HepG2 (cell line): Measurements from ENCODE around the gene HES3. TPM values are rescaled to one million over a fixed set of nuclear protein-coding genes. Genes with fewer than 3 reads are reported as not detected.
A peak's percentile ranks its signal among the peaks of the same experiment; 100 is the strongest.

Experiments
- ATRX ChIP-seq: sonication (generic); formaldehyde crosslinking; IDR thresholded peaks from 2 replicates; pipeline ENCODE4 v1.4.0; 2020; ENCODE audit warnings: missing genetic modification reagents, borderline replicate concordance
- BCL6 ChIP-seq: IDR thresholded peaks from 2 replicates; pipeline ENCODE4 v1.6.1; 2016; ENCODE audit warnings: missing genetic modification reagents, missing compliant biosample characterization
- FIP1L1 ChIP-seq: fragments of 200-400 bp; formaldehyde crosslinking; IDR thresholded peaks from 2 replicates; pipeline ENCODE4 v1.6.1; 2018; ENCODE audit warnings: low read depth, mild to moderate bottlenecking, low read length, moderate library complexity, borderline replicate concordance; ENCODE audit not compliant: insufficient read depth
- HNF4G ChIP-seq, 2 experiments: sonication (generic) in 1 of 2; formaldehyde crosslinking in 1 of 2; IDR thresholded peaks; 2 replicates each; pipeline versions ENCODE4 v1.4.0 to v1.6.1; 2011 to 2020; ENCODE audit warnings: borderline replicate concordance in 2 of 2, low read depth in 2 of 2, mild to moderate bottlenecking in 2 of 2, low read length in 1 of 2, missing genetic modification reagents in 1 of 2, moderate library complexity in 1 of 2
- JDP2 ChIP-seq: sonication (generic); formaldehyde crosslinking; IDR thresholded peaks from 2 replicates; pipeline ENCODE4 v1.8.1; 2022; ENCODE audit warnings: missing genetic modification reagents, borderline replicate concordance
- NR1H2 ChIP-seq: sonication (generic); formaldehyde crosslinking; IDR thresholded peaks from 2 replicates; pipeline ENCODE4 v1.8.1; 2022; ENCODE audit warnings: low read depth, missing genetic modification reagents, borderline replicate concordance
- TBX3 ChIP-seq: fragments of 450-650 bp; IDR thresholded peaks from 2 replicates; pipeline ENCODE4 v1.6.1; 2017; ENCODE audit warnings: antibody characterized with exemption, mild to moderate bottlenecking, inconsistent platforms, borderline replicate concordance
- ZBTB21 ChIP-seq: sonication (generic); formaldehyde crosslinking; IDR thresholded peaks from 2 replicates; pipeline ENCODE4 v1.4.0; 2020; ENCODE audit warnings: missing genetic modification reagents
- ZKSCAN8 ChIP-seq: IDR thresholded peaks from 2 replicates; pipeline ENCODE4 v1.6.1; 2016; ENCODE audit warnings: borderline replicate concordance, missing genetic modification reagents, missing compliant biosample characterization
- ZMYM2 ChIP-seq: sonication (generic); formaldehyde crosslinking; IDR thresholded peaks from 2 replicates; pipeline ENCODE4 v1.8.0; 2022; ENCODE audit warnings: mild to moderate bottlenecking, missing genetic modification reagents
- ZNF260 ChIP-seq: sonication (generic); formaldehyde crosslinking; IDR thresholded peaks from 2 replicates; pipeline ENCODE4 v1.4.0; 2020; ENCODE audit warnings: missing genetic modification reagents, low read depth, mild to moderate bottlenecking, borderline replicate concordance
- ZNF335 ChIP-seq: sonication (generic); formaldehyde crosslinking; IDR thresholded peaks from 2 replicates; pipeline ENCODE4 v1.4.0; 2020; ENCODE audit warnings: missing genetic modification reagents
- ZNF431 ChIP-seq: sonication (generic); formaldehyde crosslinking; IDR thresholded peaks from 2 replicates; pipeline ENCODE4 v1.9.0; 2022; ENCODE audit warnings: missing genetic modification reagents, low read depth, mild to moderate bottlenecking, borderline replicate concordance
- ZNF468 ChIP-seq: sonication (generic); formaldehyde crosslinking; IDR thresholded peaks from 2 replicates; pipeline ENCODE4 v1.8.0; 2022; ENCODE audit warnings: mild to moderate bottlenecking, moderate library complexity, missing genetic modification reagents
- ZNF775 ChIP-seq: sonication (generic); formaldehyde crosslinking; IDR thresholded peaks from 2 replicates; pipeline ENCODE4 v1.4.0; 2020; ENCODE audit warnings: missing genetic modification reagents, mild to moderate bottlenecking, moderate library complexity, borderline replicate concordance
- ZNF781 ChIP-seq: sonication (generic); formaldehyde crosslinking; IDR thresholded peaks from 2 replicates; pipeline ENCODE4 v1.5.1; 2020; ENCODE audit warnings: borderline replicate concordance, mild to moderate bottlenecking, missing genetic modification reagents; ENCODE audit errors: not compliant biosample characterization
- ZNF891 ChIP-seq: sonication (generic); formaldehyde crosslinking; IDR thresholded peaks from 2 replicates; pipeline ENCODE4 v1.5.0; 2020; ENCODE audit warnings: mild to moderate bottlenecking, missing genetic modification reagents
- polyA plus RNA-seq, 8 experiments: library from polyadenylated mRNA; depleted of rRNA in 3 of 8; stranded (reverse) in 7 of 8; unstranded in 1 of 8; fragments of >200 nt; fragmentation: Illumina TruSeq in 4 of 8; extraction: Trizol in 4 of 8; gene quantifications; 2 replicates each; pipeline versions ENCODE4 v1.2.1 to v1.2.3, GENCODE V29; 2011 to 2016; ENCODE audit warnings: low read depth in 4 of 8, missing spikeins in 1 of 8, mixed read lengths in 1 of 8; ENCODE audit not compliant: insufficient read depth in 1 of 8
- total RNA-seq, 5 experiments: library from RNA; depleted of rRNA; stranded (reverse); fragments of >200 nt; fragmentation: Illumina TruSeq; extraction: Trizol; gene quantifications; 2 replicates each; pipeline ENCODE4 v1.2.3, GENCODE V29; 2016; ENCODE audit warnings: low read depth in 1 of 5
- TF ChIP-seq, protein P1 (sequence below): sonication (generic); formaldehyde crosslinking; IDR thresholded peaks from 2 replicates; pipeline ENCODE4 v1.4.0; 2020; ENCODE audit warnings: missing genetic modification reagents, mild to moderate bottlenecking, borderline replicate concordance
- TF ChIP-seq, protein P2 (sequence below): sonication (generic); formaldehyde crosslinking; IDR thresholded peaks from 2 replicates; pipeline ENCODE4 v1.5.0; 2020; ENCODE audit warnings: missing genetic modification reagents, mild to moderate bottlenecking, borderline replicate concordance
- TF ChIP-seq, protein P3 (sequence below): sonication (generic); formaldehyde crosslinking; IDR thresholded peaks from 2 replicates; pipeline ENCODE4 v1.8.0; 2022; ENCODE audit warnings: missing genetic modification reagents, low read depth, mild to moderate bottlenecking, borderline replicate concordance
- TF ChIP-seq, protein P4 (sequence below): sonication (generic); formaldehyde crosslinking; conservative IDR thresholded peaks from 2 replicates; pipeline ENCODE4 v1.4.0; 2020; ENCODE audit warnings: missing genetic modification reagents

HES3 gene
- total and polyA plus RNA-seq, 2 of the 13 experiments (the other 11 are each of a cell fraction or from before 2014, with no cell fraction given), result not detected

DNA sequence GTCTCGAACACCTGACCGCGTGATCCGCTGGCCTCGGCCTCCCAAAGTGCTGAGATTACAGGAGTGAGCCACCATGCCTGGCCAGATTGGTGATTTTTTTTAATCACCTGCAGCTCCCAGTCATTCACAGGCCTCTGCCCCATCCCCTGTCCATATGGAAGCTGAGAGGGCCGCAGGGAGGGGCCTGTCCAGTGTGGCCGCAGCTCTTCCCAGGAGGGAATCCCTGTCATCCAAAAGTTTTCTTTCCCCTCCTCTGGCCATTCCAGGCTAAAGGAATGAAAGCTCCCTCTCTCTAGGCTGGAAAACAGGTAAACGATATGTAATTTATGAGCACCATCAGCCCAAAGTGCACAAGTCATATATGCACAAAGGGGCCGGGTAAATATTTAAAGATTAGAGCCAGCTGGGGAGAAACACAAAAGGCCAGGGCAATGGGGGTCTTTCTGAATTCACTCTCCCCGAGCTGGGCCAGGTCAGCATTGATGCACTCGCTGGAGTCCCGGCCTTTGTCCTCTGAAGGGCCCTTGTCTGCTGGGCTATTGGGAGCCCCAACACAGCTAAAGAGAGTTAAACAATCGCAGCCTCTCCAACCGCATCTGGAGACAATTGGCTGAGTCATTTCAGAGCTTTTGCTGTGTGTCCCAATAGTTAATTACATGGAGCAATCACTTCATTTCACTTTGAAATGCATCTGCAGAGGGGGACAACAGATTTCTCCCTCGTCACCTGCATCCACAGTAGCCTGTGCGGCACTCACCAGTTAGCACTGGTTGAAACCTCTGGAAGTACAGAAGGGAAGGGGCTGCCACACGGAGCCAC is 3.8 kb upstream of the HES3 start (continued):
- TF ChIP-seq, protein P1, sequence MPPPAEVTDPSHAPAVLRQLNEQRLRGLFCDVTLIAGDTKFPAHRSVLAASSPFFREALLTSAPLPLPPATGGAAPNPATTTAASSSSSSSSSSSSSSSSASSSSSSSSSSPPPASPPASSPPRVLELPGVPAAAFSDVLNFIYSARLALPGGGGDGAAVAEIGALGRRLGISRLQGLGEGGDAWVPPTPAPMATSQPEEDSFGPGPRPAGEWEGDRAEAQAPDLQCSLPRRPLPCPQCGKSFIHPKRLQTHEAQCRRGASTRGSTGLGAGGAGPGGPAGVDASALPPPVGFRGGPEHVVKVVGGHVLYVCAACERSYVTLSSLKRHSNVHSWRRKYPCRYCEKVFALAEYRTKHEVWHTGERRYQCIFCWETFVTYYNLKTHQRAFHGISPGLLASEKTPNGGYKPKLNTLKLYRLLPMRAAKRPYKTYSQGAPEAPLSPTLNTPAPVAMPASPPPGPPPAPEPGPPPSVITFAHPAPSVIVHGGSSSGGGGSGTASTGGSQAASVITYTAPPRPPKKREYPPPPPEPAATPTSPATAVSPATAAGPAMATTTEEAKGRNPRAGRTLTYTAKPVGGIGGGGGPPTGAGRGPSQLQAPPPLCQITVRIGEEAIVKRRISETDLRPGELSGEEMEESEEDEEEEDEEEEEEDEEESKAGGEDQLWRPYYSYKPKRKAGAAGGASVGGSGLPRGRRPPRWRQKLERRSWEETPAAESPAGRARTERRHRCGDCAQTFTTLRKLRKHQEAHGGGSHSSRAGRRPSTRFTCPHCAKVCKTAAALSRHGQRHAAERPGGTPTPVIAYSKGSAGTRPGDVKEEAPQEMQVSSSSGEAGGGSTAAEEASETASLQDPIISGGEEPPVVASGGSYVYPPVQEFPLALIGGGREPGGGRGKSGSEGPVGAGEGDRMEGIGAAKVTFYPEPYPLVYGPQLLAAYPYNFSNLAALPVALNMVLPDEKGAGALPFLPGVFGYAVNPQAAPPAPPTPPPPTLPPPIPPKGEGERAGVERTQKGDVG (CRISPR knock-in tag), result no peak
- TF ChIP-seq ZBTB21 (CRISPR knock-in tag) (no peak), JDP2 (CRISPR knock-in tag) (no peak), ZNF775 (CRISPR knock-in tag) (no peak), ZNF260 (CRISPR knock-in tag) (no peak), ZNF468 (CRISPR knock-in tag) (no peak), TBX3 (no peak), ZNF335 (CRISPR knock-in tag) (no peak), HNF4G (IDR thresholded peaks at IDR 0.05; ENCODE audit: borderline replicate concordance, low read depth, low read length) (peak; percentile 68), HNF4G (CRISPR knock-in tag; IDR thresholded peaks at IDR 0.05; ENCODE audit: borderline replicate concordance, low read depth) (0 out of 2 replicates have a peak, but pooled peaks have one; percentile 28), ATRX (CRISPR knock-in tag) (no peak), NR1H2 (no peak), ZNF431 (CRISPR knock-in tag) (no peak), FIP1L1 (no peak), ZKSCAN8 (no peak), ZNF891 (CRISPR knock-in tag) (no peak), ZNF781 (CRISPR knock-in tag) (no peak), ZMYM2 (no peak), BCL6 (CRISPR knock-in tag) (peak; percentile 65)
- TF ChIP-seq, protein P2, sequence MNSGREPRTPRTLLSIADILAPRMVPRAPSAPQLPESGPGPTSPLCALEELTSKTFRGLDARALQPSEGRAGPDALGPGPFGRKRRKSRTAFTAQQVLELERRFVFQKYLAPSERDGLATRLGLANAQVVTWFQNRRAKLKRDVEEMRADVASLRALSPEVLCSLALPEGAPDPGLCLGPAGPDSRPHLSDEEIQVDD (CRISPR knock-in tag), result no peak
- TF ChIP-seq, protein P3, sequence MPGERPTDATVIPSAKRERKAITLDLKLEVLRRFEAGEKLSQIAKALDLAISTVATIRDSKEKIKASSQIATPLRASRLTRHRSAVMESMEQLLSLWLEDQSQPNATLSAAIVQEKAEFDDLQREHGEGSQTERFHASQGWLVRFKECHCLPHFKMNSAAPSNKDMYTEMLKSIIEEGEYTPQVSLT (CRISPR knock-in tag), result no peak
- TF ChIP-seq, protein P4, sequence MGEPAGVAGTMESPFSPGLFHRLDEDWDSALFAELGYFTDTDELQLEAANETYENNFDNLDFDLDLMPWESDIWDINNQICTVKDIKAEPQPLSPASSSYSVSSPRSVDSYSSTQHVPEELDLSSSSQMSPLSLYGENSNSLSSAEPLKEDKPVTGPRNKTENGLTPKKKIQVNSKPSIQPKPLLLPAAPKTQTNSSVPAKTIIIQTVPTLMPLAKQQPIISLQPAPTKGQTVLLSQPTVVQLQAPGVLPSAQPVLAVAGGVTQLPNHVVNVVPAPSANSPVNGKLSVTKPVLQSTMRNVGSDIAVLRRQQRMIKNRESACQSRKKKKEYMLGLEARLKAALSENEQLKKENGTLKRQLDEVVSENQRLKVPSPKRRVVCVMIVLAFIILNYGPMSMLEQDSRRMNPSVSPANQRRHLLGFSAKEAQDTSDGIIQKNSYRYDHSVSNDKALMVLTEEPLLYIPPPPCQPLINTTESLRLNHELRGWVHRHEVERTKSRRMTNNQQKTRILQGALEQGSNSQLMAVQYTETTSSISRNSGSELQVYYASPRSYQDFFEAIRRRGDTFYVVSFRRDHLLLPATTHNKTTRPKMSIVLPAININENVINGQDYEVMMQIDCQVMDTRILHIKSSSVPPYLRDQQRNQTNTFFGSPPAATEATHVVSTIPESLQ, result no peak
